NCI-H2196 (cell line): ENCODE results near the gene PSMA3.

Experiments
- DNase-seq: peaks from one replicate; lab custom pipeline; 2025; ENCODE audit not compliant: unreplicated experiment; lab: John Stamatoyannopoulos, UW

Gene PSMA3

DNA sequence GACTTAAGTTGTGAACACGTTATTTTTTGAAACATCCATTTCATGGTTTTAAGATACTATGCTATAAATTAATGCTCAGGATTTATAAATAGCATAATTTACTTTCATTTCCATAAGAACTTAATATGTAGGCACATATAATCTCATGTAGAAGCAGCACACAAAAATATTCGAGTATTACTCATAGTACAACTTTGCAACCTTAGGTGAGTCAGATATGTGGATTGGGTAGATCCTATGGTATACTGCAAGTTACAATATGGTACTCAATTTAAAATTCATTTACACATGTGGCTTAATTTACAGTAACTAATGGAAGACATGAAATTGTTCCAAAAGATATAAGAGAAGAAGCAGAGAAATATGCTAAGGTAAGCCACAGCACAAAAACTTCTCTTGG lies 26.0 kb downstream of the PSMA3 start:
- no peak for DNase-seq

DNA sequence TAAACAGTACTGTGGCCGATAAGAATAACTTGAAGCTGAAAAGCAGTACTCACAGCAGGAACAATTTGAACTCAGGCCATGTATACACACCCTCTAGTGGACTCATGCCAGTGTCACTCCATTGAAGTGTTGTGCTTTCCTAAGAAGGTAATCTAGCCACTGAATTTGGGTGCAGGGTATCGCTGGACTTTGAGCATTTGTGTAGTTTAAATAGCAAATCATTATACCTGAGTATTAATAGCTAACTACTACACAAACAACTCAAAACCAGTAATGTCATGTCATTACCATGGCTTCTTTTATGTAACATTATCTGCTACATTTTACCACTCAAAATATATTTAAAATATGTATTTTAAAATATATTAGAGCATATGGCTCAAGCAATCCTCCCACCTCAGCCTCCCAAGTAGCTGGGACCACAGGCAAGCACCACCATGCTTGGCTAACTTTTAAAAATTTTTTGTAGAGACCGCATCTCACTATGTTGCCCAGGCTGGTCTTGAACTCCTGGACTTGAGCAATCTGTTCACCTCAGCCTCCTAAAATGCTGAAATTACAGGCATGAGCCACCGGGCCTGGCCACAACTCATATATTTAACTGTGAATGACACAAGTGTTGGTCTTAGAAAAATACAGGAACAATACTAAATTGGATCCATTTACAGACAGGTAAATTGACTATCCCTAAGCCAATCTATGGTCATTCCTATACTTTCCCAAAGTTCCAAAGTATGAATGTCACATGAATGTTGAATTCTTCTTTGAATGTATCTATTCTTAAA lies 28.1 kb downstream of the PSMA3 start:
- DNase-seq: peak; percentile 24

- DNase-seq: no peak
These were observed 30.2 kb downstream of the PSMA3 start for GRCh38 chr14:58274881-58275280.

DNA sequence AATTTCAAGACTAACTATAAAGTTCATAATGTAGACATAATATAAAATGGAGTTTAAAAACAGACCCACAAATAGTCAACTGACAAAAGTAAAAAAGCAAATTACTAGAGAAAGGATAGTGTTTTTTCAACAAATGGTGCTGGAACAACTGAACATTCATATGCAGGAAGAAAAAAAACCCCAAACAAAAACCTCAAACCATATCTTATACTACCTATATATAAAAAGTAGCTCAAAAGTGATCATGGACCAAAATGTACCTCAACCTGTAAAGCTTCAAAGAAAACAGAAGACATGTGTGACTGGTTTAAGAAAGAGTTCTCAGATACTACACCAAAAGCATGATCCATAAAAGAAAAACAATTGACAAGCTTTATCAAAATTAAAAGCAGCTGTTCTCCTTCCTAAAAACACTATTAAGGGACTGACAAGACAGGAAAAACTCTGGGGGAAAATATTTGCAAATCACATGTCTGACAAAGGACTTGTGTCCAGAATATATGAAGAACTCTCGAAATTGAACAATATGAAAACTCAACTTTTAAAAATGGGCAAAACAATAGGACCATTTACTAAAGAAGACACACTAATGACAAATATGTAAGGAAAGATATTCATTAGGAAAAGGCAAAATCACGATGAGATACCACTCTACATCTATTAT lies 31.0 kb downstream of the PSMA3 start:
- DNase-seq: no peak

GRCh38 chr14:58276208-58276607 lies 31.6 kb downstream of the PSMA3 start:
- no peak for DNase-seq

GRCh38 chr14:58278177-58278576 lies 33.5 kb downstream of the PSMA3 start:
- DNase-seq: no peak

- DNase-seq: peak; percentile 44
These were observed 36.5 kb downstream of the PSMA3 start for GRCh38 chr14:58280954-58281787.

DNA sequence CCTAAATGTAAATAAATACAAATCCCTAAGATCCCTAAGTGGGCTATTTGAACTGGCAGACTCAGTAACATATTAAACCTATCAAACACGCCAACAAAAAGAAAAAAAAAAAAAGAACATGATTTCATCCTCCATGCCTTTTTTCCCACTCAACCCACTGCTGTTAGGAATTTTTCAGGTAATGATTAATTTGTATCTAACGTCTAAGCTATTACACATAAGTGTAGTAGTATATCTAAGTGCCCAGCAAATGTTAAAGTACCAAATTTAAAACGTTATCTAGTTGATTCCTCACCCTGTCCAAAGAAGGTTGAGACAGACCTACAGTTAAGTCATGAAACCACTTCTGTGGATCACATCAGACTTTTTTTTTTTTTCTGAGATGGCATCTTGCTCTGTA lies 37.3 kb downstream of the PSMA3 start:
- no peak for DNase-seq

- no peak for DNase-seq
These were observed 38.4 kb downstream of the PSMA3 start for GRCh38 chr14:58282925-58283593.

DNA sequence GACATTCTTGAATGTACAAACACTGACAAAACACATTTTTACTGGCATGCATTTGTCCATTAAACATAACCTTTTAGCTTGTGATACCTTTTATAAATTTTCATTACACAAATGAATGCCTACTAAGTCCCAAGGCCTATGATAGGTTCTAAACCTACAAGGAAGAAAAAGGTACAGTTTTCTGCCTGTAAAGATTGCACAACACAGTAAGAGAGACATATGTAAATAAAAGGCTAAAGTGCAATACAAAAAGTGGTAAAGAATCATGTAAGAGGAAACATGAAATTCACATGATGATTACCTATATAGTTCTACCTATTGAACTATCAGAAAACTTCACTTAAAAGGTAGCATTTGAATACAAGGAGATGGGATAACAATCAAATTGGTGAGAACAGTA lies 39.1 kb downstream of the PSMA3 start:
- DNase-seq: no peak

- DNase-seq: no peak
These were observed 40.5 kb downstream of the PSMA3 start for GRCh38 chr14:58285132-58285531.

DNA sequence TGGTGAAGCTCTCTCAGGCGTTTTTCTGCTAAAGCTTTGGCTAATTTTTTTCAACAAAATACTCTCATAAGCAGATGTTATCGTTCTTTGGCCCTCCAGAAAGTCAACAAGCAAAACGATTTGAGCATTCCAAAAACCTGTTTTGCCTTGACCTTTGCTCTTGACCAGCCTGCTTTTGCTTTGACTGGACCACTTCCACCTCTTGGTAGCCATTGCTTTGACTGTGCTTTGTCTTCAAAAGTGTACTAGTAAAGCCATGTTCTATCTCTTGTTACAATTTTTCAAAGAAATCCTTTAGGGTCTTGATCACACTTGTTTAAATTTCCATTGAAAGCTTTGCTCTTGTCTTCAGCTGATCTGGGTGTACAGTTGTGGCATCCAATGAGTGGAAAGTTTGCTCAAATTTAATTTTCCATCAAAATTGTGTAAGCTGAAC lies 43.0 kb downstream of the PSMA3 start:
- DNase-seq: no peak

DNA sequence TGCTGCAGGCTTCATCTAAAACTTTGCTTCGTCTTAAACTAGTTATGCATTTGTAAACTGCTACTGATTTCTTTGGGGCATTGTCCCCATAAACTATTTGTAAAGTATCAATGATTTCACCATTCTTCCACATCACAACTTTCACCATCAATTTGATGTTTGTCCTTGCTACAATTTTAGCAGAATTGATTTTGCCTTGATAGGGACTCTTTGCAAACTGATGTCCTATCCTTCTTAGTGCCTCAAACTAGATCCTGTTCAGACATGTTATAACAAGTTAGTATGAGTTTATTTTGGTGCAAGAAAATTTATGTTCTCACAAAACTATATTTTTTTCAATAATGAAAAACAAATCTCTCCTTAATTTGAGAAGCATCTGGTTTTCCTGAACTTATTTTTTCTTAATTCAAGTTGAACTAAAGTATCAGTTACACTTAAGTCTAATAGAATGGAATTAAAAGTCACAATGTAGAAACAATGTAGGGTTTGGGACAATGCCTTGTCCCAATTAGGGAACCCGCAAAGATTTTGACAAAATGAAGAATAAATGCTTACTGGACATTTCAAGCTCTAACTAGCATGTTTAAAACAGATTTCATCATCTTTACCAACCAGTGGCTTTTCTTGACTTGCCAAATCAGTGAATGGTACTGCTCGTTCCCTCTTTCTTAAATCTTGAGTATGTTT lies 43.6 kb downstream of the PSMA3 start:
- DNase-seq: no peak

DNA sequence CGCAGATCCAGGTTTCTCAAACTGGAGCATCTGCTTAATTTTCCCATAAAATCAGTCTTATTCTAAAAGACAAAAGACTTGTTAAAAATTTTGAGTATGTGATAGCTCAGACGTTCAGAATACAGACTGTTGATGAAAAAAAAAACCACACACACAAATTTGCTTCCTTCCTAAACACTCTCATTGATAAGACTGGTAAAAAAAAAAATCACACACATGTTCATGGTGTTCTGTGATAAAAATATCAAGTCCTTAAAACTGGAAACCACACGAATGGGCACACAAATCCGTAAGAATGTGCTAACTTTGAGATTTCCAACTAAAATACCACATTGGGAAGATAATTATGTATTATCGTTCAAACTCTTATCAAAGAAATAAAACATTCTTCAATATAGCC lies 47.0 kb downstream of the PSMA3 start:
- no peak for DNase-seq

DNA sequence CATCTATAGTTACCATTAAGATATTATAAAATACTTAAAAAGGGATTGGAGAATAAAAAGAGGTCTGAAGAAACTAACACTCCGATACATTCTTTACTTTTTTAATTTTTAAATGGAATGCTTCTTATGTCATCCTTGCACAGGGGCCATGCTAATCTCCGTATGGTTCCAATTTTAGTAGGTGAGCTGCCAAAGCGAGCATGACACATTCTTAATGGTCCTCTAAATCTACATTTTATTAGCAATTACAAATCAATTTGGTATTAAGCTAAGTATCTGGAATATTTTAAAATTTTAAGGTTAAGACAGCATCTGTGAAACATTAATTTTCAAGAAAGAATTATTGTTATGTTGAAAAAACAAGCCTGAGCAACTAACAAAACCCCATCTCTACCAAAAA lies 47.5 kb downstream of the PSMA3 start:
- DNase-seq: no peak

DNA sequence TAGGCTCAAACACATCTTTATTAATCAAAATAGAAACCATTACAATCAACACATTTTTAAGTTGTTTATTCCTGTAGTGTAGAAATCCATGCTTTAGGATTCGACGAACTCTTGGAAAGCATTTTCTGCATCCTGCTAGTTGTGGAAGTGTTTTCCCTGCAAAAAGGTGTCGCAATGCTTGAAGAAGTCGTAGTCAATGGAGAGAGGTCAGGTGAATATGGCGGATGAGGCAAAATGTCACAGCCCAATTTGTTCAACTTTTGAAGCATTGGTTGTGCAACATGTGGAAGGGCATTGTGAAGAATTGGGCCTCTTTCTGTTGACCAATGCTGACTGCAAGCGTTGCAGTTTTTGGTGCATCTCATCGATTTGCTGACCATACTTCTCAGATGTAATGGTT lies 49.6 kb downstream of the PSMA3 start:
- no peak for DNase-seq

- no peak for DNase-seq
These were observed 52.1 kb downstream of the PSMA3 start for GRCh38 chr14:58296726-58297125.

DNA sequence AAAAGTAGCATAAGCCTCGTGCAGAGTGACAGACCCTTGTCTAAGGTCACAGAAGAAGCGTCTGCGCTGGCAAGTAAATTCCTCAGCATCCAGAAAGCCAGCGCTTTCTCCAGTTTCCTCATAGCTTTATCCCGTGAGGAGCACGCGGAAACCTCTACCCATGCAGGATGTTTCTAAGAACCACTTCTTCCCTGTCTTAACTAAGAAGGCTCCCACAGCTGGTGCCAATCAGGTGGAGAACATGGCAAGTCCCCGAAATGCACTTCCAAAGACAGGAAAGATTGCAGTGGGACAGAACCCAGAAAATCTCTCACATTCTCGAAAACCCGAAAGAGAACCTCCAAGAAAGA lies 52.7 kb downstream of the PSMA3 start:
- no peak for DNase-seq

DNA sequence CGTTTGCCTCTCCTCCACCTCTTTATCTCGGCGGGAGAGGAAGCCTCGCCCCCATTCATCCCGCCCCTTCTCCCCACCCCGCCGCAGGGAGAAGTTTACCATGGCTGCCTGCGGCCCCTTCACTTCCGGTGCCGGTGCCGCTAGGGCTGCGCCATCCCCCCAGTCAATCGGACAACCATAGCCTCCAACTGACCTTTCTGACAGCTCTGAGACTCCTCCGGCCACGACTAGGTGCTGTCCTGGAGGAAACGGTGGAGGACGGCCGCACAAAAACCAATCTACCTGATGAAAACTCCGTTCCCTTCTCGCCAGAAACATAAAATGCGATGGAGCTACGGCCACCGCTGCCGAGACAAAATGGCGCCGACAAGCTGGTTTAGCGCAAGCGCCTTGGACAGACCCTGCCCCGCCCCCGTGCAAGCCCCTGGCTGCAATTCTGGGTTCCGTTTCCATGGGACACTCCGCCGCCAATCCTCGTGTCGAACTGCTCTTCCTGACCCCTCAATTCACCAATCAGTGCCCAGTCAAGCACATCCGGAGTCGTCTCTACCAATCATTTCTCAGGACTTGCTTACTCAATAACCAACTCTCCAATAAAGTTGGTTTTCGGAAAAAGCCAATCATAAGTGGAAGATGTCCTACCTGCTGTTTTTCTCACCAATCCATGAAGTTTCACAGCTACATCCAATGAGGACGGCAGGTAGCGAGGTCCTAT lies 53.3 kb downstream of the PSMA3 start:
- peak; percentile 98 for DNase-seq
